Measurements from ENCODE around the gene TMA7B.
"Not testable (repeated sequence)": the region's sequence is repeated elsewhere in the genome, so short reads cannot be mapped to it uniquely, and the experiment has no call there.

The TMA7B gene

GRCh38 chr22:39985383-39986035, 25.3 kb downstream of the TMA7B start:
- DNase-seq, result peak in 1 of 4 experiments; percentile 19

GRCh38 chr22:39988386-39989114, 28.4 kb downstream of the TMA7B start:
- no peak for DNase-seq

- no peak for DNase-seq
These were observed 29.4 kb downstream of the TMA7B start for GRCh38 chr22:39989633-39990032.

- DNase-seq, result no peak
These were observed 30.5 kb downstream of the TMA7B start for GRCh38 chr22:39990686-39991085.

GRCh38 chr22:39991159-39991860, 31.1 kb downstream of the TMA7B start:
- no peak for DNase-seq

- DNase-seq, result no peak
These were observed 32.1 kb downstream of the TMA7B start for GRCh38 chr22:39992088-39992826.

GRCh38 chr22:39992894-39993293, 32.7 kb downstream of the TMA7B start:
- not testable (repeated sequence) for DNase-seq

GRCh38 chr22:39994041-39994565, 33.9 kb downstream of the TMA7B start:
- peak in 3 of 4 experiments; percentile 17 to 53 (median 26) for DNase-seq

- peak in 1 of 4 experiments; percentile 26 for DNase-seq
These were observed 34.6 kb downstream of the TMA7B start, which contains the start of gene FAM83F for GRCh38 chr22:39994566-39995392. FAM83F (plus strand) TSS chr22:39994954; CDS start chr22:39995043, 89 bp downstream.

- no peak for DNase-seq
These were observed 35.4 kb downstream of the TMA7B start for GRCh38 chr22:39995393-39996252.

GRCh38 chr22:39996732-39997131, 36.5 kb downstream of the TMA7B start:
- no peak for DNase-seq

GRCh38 chr22:39997421-39997820, 37.2 kb downstream of the TMA7B start:
- DNase-seq, result no peak

GRCh38 chr22:39997939-39998726, 37.9 kb downstream of the TMA7B start:
- DNase-seq, result no peak

- no peak for DNase-seq
These were observed 39.1 kb downstream of the TMA7B start for GRCh38 chr22:39999144-39999757.

GRCh38 chr22:40000171-40000570, 40.0 kb downstream of the TMA7B start:
- DNase-seq, result no peak

- DNase-seq, result no peak
These were observed 40.9 kb downstream of the TMA7B start for GRCh38 chr22:40001106-40001505.

GRCh38 chr22:40001800-40002577, 41.8 kb downstream of the TMA7B start:
- DNase-seq, result no peak

GRCh38 chr22:40002935-40003715, 42.9 kb downstream of the TMA7B start:
- DNase-seq, result no peak

Data from activated naive CD4-positive, alpha-beta T cell (primary cell).